CD4-positive, alpha-beta T cell treated with Interleukin-6 for 4 hours (primary cell): ENCODE measurements around the gene DDX51.

Source experiments
- DNase-seq: peaks from one replicate; pipeline ENCODE4 v3.0.0-alpha.2; 2020; ENCODE audit warnings: mixed read lengths

Gene DDX51

GRCh38 chr12:132178801-132179401 lies 34.8 kb upstream of the DDX51 start:
- peak; percentile 76 for DNase-seq

DNA sequence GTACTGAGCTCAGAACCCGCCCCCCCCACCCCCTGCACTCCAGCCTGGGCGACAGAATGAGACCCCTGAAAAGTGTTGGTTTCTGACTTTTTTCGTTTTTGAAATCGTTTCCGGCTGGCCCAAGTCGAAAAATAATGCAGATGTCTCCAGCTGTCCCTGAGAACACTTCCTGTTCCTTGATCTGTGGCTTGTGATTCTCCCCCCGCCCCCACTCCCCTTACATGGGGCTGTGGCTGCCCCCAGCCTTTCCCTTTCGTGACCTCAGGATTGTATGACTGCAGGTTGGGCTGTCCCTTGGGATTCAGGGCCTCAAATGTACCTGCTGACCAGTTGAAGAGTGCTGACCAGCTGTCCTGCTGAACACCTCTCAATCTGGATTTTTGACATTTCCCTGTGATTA lies 34.2 kb upstream of the DDX51 start:
- DNase-seq, result no peak

DNA sequence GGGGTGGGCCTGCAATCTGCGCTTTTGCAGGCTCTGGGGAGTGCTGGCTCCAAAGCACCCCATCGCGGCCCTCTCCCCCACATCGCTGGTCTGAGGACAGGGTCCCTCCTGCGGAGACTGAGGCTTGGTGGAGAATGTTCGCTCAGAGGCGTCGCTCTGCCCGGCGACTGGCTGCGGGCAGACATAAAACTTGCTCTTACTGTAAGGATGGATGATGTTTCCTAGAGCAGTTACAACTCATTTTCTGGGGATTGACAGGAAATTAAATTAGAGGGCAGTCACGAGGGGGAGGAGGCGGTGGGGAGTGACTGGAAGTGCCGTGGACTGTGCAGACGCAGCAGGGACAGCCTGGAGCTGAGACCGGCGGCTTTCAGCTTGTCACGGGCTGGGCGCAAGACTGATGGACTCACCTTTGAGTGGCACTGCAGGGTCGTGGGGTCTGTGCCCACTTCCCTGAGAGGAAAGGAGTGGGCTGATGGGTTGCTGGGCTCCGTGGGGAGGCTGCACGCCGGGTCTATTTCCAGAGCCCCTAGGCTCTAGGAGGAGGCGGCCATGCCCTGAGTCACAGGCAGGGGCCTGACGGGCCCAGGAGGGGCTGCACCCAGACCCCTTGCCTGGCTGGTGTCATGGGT lies 32.9 kb upstream of the DDX51 start:
- no peak for DNase-seq

- no peak for DNase-seq
Observed at GRCh38 chr12:132176385-132176919, 32.3 kb upstream of the DDX51 start.

GRCh38 chr12:132175496-132176384 lies 31.6 kb upstream of the DDX51 start:
- DNase-seq, result no peak

DNA sequence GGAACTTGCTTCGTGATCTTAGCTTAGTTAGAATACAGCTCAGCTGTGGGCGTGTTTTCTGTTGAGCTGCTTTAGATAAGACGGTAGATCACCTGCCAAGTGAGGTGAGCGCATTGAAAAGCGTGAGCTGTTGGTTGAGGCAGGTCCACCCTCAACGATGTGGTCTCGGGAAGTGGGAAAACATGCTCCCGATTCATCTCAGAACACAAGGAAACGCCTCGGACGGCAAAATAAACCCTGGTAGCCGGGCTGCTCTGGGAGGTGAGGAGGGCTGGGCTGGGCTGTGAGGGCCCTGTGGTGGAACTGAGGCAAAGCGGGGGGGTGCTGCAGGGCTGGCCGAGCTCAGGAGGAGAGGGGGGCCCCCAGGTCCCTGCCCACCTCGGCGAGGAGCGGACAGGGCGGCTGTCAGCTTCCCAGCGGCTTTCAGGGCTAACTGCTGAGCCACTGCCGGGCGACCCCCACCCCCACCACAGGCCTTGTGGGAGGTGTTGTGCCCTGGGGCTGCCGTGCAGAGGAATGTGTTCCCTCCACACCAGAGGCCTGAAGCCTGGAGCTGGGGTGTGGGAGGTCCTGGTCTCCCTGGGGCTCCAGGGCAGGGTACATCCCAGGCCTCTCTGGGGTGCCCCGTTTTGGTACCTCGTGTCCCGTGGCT lies 30.8 kb upstream of the DDX51 start:
- no peak for DNase-seq

- no peak for DNase-seq
Observed at GRCh38 chr12:132174015-132174838, 30.1 kb upstream of the DDX51 start.

- no peak for DNase-seq
Observed at GRCh38 chr12:132173135-132174014, 29.3 kb upstream of the DDX51 start.

DNA sequence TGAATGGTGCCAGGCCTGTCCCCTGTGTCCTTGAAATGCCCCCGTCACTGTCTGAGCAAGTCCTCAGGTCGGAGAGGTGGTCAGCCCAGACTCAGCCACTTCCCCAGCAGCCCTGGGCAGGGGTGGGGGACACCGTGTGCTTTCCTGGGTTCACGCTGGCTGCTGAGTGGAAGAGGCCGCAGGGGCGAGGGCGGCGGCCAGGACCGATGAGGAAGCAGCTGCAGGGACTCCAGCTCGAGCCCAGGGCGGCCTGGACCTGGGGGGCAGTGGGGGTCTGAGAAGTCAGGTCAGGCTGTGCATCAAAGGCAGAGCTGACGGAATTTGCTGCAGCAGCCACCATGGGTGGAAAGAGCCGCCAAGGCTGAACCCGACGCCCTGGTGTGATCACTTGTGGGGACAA lies 28.5 kb upstream of the DDX51 start:
- no peak for DNase-seq

DNA sequence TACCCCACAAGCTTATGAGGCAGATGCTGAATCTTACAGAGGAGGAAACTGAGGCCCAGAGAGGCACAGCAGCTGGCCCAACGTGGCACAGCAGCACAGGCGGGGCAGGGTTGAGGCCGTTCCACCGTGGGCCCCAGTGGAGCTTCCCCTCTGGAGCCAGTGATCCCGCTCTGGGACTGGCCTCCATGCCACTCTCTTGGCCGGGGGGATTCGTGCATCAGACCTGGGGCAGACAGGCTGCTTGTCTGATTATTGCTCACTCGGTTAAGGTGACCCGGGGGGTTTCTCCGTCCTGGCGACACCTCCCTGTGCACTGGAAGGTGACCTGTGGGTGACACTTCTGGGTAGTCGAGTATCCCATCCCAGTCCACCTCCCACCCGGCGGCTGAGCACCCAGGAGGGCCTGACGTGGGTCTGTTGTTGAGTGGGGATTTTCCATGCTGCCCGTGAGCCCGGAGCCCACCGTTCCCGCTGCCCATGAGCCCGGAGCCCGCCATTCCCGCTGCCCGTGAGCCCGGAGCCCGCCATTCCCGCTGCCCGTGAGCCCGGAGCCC lies 27.9 kb upstream of the DDX51 start:
- no peak for DNase-seq

- no peak for DNase-seq
Observed at GRCh38 chr12:132171293-132171967, 27.3 kb upstream of the DDX51 start.

- no peak for DNase-seq
Observed at GRCh38 chr12:132170637-132171292, 26.6 kb upstream of the DDX51 start.

GRCh38 chr12:132170094-132170636 lies 26.0 kb upstream of the DDX51 start:
- no peak for DNase-seq

DNA sequence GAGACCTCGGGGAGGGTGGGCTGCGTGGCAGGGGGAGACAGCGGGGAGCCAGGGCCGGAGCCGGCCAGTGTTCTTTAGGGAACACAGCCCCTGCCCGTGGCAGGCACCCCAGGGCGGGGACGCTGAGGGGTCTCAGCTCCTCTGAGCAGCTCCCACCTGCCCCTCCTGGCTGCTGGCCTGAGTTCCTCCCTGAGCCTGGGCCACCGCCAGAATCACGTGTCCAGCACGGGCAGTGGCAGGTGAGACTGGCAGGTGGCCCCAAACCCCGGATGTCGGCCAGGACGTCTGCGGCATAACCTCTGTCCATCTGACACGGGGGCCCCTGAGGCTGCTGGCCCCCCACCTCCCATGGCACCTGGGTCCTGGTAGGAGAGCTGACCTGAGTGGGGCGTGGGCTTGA lies 25.3 kb upstream of the DDX51 start:
- DNase-seq, result no peak

DNA sequence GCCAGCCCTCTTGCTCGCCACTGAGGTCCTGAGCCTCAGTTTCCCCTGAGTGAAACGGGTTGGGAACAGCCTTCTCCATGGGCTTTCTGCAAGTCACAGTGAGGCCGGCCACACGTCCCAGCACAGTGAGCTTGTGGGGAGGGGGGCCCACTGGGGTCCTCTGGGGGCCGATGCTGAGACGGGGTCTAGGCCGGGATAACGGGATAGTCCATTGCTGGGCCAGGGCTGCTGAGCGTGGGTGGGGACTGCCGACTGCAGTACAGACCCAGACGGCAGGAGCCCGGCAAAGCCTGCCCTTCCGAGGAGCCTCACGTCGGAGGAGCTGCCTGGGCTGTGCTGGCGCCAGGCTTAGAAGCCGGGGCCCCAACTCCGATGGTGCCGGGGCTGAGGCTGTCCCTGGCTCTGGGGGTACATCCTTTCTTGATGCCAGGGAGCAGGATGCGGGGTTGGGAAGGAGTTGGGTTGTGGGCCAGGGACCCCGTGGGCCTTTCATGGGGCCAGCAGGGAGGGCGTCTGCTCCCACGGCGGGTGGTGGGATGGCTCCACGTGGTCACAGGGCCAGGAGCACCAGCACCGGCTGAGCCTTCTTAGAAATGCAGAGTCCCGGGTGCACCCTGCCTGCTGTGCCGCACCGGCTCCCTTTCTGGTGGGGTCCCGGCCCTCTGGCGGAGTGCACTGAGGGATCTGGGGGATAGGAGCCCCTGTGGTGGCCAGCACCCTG lies 24.4 kb upstream of the DDX51 start:
- DNase-seq, result no peak

GRCh38 chr12:132167611-132168310 lies 23.6 kb upstream of the DDX51 start:
- no peak for DNase-seq

DNA sequence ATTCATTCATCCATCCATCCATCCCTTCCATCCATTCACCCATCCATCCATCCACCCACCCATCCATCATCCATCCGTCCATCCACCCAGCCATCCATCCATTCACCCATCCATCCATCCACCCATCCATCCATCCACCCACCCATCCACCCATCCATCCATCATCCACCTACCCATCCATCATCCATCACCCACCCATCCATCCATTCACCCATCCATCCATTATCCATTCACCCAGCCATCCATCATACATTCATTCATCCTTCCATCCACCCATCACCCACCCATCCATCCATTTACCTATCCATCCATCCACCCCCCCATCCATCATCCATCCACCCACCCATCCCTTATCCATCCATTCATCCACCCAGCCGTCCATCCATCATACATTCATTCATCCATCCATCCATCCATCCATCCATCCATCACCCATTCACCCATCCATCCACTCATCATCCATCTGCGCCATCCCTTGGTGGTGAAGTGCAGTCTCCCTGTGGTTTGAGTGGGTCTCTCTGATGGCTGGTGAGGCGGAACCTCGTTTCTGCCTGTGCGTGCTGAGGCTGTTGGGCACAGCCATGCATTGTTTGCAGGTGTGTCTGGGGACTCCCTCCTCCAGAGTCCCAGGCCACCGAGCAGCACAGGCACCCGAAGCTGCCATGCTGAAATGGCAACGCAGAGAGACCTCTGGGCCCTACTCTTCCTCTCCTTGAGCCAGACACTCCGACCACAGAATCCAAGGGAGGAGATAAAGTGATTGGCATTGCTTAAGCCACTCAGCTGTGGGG lies 22.9 kb upstream of the DDX51 start:
- no peak for DNase-seq
